ENCODE measurements around the gene SPSB4.
"Not testable (repeated sequence)": the region's sequence is repeated elsewhere in the genome, so short reads cannot be mapped to it uniquely, and the experiment has no call there.

The SPSB4 gene

GRCh38 chr3:141015481-141015880, 35.7 kb upstream of the SPSB4 start:
- no peak for DNase-seq (ENCODE audit: low spot score)
- in situ Hi-C loops (cut with MboI; ENCODE audit: low pct_unique_long_range_greater_than_20kb, low sequenced_read_pairs, unreplicated experiment) = loop anchor here (25.0 kb wide), 1 partner anchor 172 kb away; no protein-coding TSS in a partner anchor
- TF ChIP-seq, protein P1, sequence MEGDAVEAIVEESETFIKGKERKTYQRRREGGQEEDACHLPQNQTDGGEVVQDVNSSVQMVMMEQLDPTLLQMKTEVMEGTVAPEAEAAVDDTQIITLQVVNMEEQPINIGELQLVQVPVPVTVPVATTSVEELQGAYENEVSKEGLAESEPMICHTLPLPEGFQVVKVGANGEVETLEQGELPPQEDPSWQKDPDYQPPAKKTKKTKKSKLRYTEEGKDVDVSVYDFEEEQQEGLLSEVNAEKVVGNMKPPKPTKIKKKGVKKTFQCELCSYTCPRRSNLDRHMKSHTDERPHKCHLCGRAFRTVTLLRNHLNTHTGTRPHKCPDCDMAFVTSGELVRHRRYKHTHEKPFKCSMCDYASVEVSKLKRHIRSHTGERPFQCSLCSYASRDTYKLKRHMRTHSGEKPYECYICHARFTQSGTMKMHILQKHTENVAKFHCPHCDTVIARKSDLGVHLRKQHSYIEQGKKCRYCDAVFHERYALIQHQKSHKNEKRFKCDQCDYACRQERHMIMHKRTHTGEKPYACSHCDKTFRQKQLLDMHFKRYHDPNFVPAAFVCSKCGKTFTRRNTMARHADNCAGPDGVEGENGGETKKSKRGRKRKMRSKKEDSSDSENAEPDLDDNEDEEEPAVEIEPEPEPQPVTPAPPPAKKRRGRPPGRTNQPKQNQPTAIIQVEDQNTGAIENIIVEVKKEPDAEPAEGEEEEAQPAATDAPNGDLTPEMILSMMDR (IDR thresholded peaks at IDR 0.05; ENCODE audit: extremely low read depth, insufficient read depth, missing control alignments) = no peak

GRCh38 chr3:141017366-141018322, 33.5 kb upstream of the SPSB4 start:
- not testable (repeated sequence) for DNase-seq (ENCODE audit: low spot score)
- in situ Hi-C loops (cut with MboI; ENCODE audit: low pct_unique_long_range_greater_than_20kb, low sequenced_read_pairs, unreplicated experiment) = loop anchor here (25.0 kb wide), 1 partner anchor 170 kb away; no protein-coding TSS in a partner anchor

- no peak for DNase-seq (ENCODE audit: low spot score)
- in situ Hi-C loops (cut with MboI; ENCODE audit: low pct_unique_long_range_greater_than_20kb, low sequenced_read_pairs, unreplicated experiment) = loop anchor here (25.0 kb wide), 1 partner anchor 168 kb away; no protein-coding TSS in a partner anchor
- TF ChIP-seq, protein P1 (IDR thresholded peaks at IDR 0.05; ENCODE audit: extremely low read depth, insufficient read depth, missing control alignments) = no peak
These were observed 31.9 kb upstream of the SPSB4 start for GRCh38 chr3:141019244-141019643.

- no peak for DNase-seq (ENCODE audit: low spot score)
- in situ Hi-C loops (cut with MboI; ENCODE audit: low pct_unique_long_range_greater_than_20kb, low sequenced_read_pairs, unreplicated experiment) = loop anchor here (25.0 kb wide), 1 partner anchor 167 kb away; no protein-coding TSS in a partner anchor
- TF ChIP-seq, protein P1 (IDR thresholded peaks at IDR 0.05; ENCODE audit: extremely low read depth, insufficient read depth, missing control alignments) = no peak
These were observed 30.9 kb upstream of the SPSB4 start for GRCh38 chr3:141020143-141020830.

GRCh38 chr3:141021261-141021660, 29.9 kb upstream of the SPSB4 start:
- in situ Hi-C loops (cut with MboI; ENCODE audit: low pct_unique_long_range_greater_than_20kb, low sequenced_read_pairs, unreplicated experiment) = loop anchor here (25.0 kb wide), 1 partner anchor 166 kb away; no protein-coding TSS in a partner anchor
- DNase-seq (ENCODE audit: low spot score) = no peak

GRCh38 chr3:141030296-141030695, 20.9 kb upstream of the SPSB4 start:
- in situ Hi-C loops (cut with MboI; ENCODE audit: low pct_unique_long_range_greater_than_20kb, low sequenced_read_pairs, unreplicated experiment) = no loop called here
- TF ChIP-seq, protein P1 (IDR thresholded peaks at IDR 0.05; ENCODE audit: extremely low read depth, insufficient read depth, missing control alignments) = no peak
- DNase-seq (ENCODE audit: low spot score) = no peak

More at GRCh38 chr3:141021261-141021660, 29.9 kb upstream of the SPSB4 start:
- TF ChIP-seq, protein P1 (IDR thresholded peaks at IDR 0.05; ENCODE audit: extremely low read depth, insufficient read depth, missing control alignments) = no peak
